A549 treated with AZD9567 at 1 μM for 4 hours (cell line): ENCODE results near the gene HBZ. TPM values are rescaled to one million over a fixed set of nuclear protein-coding genes. Genes with fewer than 3 reads are reported as not detected.

Experiments
- total RNA-seq: library from RNA; stranded (reverse); fragments of 200-300 nt; extraction: Qiagen RNA extraction; gene quantifications from 5 replicates; pipeline ENCODE4 v1.2.3, GENCODE V29; 2022; ENCODE audit not compliant: insufficient read depth

Gene HBZ
- total RNA-seq: 0.18 TPM in 1 of 5 replicates, not detected in the others

GRCh38 chr16:152141-153128 is at the start of gene HBZ:
Gene HBZ, plus strand, starts transcription at chr16:152644. Its CDS starts 266 bp downstream, at chr16:152910.

GRCh38 chr16:165539-166374 is 13.3 kb downstream of the HBZ start, which contains the start of gene HBM:
Gene HBM, plus strand, starts transcription at chr16:165978. Its CDS starts 20 bp downstream, at chr16:165998.

GRCh38 chr16:172374-172941 is 20.0 kb downstream of the HBZ start, which contains the start of gene HBA2:
Gene HBA2, plus strand, starts transcription at chr16:172876. Its CDS starts 37 bp downstream, at chr16:172913.

GRCh38 chr16:176477-177382 is 24.3 kb downstream of the HBZ start, which contains the start of gene HBA1:
Gene HBA1, plus strand, starts transcription at chr16:176680. Its CDS starts 37 bp downstream, at chr16:176717.

GRCh38 chr16:180101-180675 is 27.7 kb downstream of the HBZ start, which contains the start of gene HBQ1:
Gene HBQ1, plus strand, starts transcription at chr16:180459. Its CDS starts 28 bp downstream, at chr16:180487.

Other genes with a start within 250 kb of the HBZ start
- gene POLR3K, start 99.0 kb upstream of the HBZ start, total RNA-seq: 29.9 to 41.1 TPM (median 37.5 TPM) in 5 replicates
- gene SNRNP25, start 98.8 kb upstream of the HBZ start, total RNA-seq: 70.0 to 81.8 TPM (median 75.7 TPM) in 5 replicates
- gene RHBDF1, start 80.0 kb upstream of the HBZ start, total RNA-seq: 18.8 to 31.2 TPM (median 28.5 TPM) in 5 replicates
- gene MPG, start 74.4 kb upstream of the HBZ start, total RNA-seq: 52.2 to 79.0 TPM (median 74.7 TPM) in 5 replicates
- 25.3 to 28.4 TPM (median 26.4 TPM) in 5 replicates for gene NPRL3, start 14.0 kb upstream of the HBZ start, total RNA-seq
- not detected in 5 replicates for gene HBM, start 13.3 kb downstream of the HBZ start, total RNA-seq
- 0.29 to 1.0 TPM (median 1.0 TPM) in 3 of 5 replicates, not detected in the others for gene HBA2, start 20.2 kb downstream of the HBZ start, total RNA-seq
- 1.2 to 1.9 TPM (median 1.5 TPM) in 4 of 5 replicates, not detected in the other for gene HBA1, start 24.0 kb downstream of the HBZ start, total RNA-seq
- gene HBQ1, start 27.8 kb downstream of the HBZ start, total RNA-seq: 6.4 to 8.0 TPM (median 7.1 TPM) in 5 replicates
- 43.0 to 55.3 TPM (median 52.7 TPM) in 5 replicates for gene LUC7L, start 76.8 kb downstream of the HBZ start, total RNA-seq
- gene FAM234A, start 82.2 kb downstream of the HBZ start, total RNA-seq: 39.1 to 52.9 TPM (median 51.9 TPM) in 5 replicates
- gene RGS11, start 123.3 kb downstream of the HBZ start, total RNA-seq: 2.3 to 5.7 TPM (median 3.9 TPM) in 5 replicates
- gene ARHGDIG, start 127.9 kb downstream of the HBZ start, total RNA-seq: 2.9 to 3.7 TPM (median 3.0 TPM) in 5 replicates
- gene PDIA2, start 130.5 kb downstream of the HBZ start, total RNA-seq: 0.16 to 0.67 TPM (median 0.29 TPM) in 4 of 5 replicates, not detected in the other
- gene AXIN1, start 200.1 kb downstream of the HBZ start, total RNA-seq: 21.4 to 36.9 TPM (median 34.6 TPM) in 5 replicates
- 112 to 128 TPM (median 125 TPM) in 5 replicates for gene MRPL28, start 217.9 kb downstream of the HBZ start, total RNA-seq
- gene PGAP6, start 229.3 kb downstream of the HBZ start, total RNA-seq: 36.0 to 40.7 TPM (median 37.3 TPM) in 5 replicates
- 326 to 424 TPM (median 419 TPM) in 5 replicates for gene NME4, start 244.6 kb downstream of the HBZ start, total RNA-seq
- 22.9 to 32.3 TPM (median 31.6 TPM) in 5 replicates for gene DECR2, start 249.2 kb downstream of the HBZ start, total RNA-seq